Measurements from ENCODE around the gene DDX59.

Gene DDX59

GRCh38 chr1:200706111-200706814 lies 36.6 kb upstream of the DDX59 start:
- no peak overlapping the region for H3K27ac ChIP-seq
- TF ChIP-seq ZFX (IDR thresholded peaks at IDR 0.05; ENCODE audit: borderline replicate concordance) (no peak), CTCF (IDR thresholded peaks at IDR 0.05) (no peak)

DNA sequence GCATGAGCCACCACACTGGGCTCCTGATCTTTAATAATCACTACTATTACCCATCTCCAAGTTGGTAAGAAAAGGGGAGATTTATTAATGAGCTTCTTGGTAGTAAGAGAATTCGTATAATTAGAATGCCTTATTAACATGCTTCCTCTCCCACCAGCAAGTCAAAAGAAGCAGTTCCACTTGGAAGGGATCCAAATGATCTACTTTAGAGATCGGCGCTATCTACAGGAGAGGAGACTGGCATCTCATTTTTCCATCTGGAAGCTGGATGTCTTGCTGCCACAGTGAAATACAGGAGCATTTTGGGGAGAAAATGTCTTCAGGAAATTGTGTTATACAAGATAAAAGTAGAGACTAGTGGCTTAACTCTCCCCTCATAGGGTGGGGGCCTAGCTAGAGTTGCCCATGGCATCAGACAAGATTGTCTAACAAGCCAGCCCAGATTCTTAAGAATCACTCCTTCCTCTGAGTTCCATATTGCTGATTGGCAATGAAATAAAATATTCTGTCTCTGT lies 35.3 kb upstream of the DDX59 start:
- TF ChIP-seq CTCF (IDR thresholded peaks at IDR 0.05) (no peak), ZFX (IDR thresholded peaks at IDR 0.05; ENCODE audit: borderline replicate concordance) (no peak)
- no peak overlapping the region for H3K27ac ChIP-seq

DNA sequence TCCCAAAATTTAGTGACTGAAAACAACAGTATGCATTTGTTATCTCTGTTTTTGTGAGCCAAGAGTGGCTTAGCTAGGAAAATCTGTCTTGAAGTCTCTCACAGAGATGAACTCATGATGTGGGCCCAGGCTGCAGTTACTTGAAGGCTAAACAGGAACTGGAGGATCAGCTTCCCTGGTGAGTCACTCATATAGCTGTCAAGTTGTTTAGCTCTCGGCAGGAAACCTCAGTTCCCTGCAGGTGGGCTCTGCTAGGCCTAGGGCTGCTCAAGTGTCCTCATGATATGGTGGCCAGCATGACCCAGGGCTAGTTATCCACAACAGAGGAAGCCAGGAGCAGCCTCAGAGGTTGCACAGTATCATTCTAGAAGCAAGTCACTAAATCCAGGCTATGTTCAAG lies 30.2 kb upstream of the DDX59 start:
- H3K27ac ChIP-seq = no peak overlapping the region
- TF ChIP-seq ZFX (IDR thresholded peaks at IDR 0.05; ENCODE audit: borderline replicate concordance) = no peak
- no peak for TF ChIP-seq CTCF (IDR thresholded peaks at IDR 0.05)

- H3K27ac ChIP-seq = no peak overlapping the region
- no peak for TF ChIP-seq CTCF (IDR thresholded peaks at IDR 0.05)
- TF ChIP-seq ZFX (IDR thresholded peaks at IDR 0.05; ENCODE audit: borderline replicate concordance) = no peak
Measured at GRCh38 chr1:200694738-200695137, 25.0 kb upstream of the DDX59 start.

DNA sequence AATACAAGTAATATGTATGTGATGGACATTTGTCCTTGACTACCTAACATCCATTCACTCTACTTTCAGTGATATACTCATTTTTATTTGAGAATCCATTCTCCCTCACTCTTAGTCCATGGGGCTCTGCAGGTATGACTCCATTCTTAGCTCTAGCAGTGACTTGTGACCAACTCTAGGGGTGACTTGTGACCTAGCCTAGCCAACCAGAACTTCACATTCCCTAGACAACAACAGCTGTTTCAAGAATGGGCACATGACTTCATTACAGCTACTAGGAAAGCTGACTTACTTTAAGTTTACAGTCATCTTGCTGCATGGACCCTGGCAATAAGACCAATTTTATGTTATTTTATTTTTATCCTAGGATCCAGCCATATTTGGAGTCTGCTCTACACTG lies 23.6 kb upstream of the DDX59 start:
- TF ChIP-seq ZFX (IDR thresholded peaks at IDR 0.05; ENCODE audit: borderline replicate concordance) = no peak
- TF ChIP-seq CTCF (IDR thresholded peaks at IDR 0.05) = no peak
- no peak overlapping the region for H3K27ac ChIP-seq

GRCh38 chr1:200692316-200692715 lies 22.6 kb upstream of the DDX59 start:
- no peak overlapping the region for H3K27ac ChIP-seq
- TF ChIP-seq CTCF (IDR thresholded peaks at IDR 0.05) (no peak), ZFX (IDR thresholded peaks at IDR 0.05; ENCODE audit: borderline replicate concordance) (no peak)

- no peak for TF ChIP-seq ZFX (IDR thresholded peaks at IDR 0.05; ENCODE audit: borderline replicate concordance)
- no peak for TF ChIP-seq CTCF (IDR thresholded peaks at IDR 0.05)
- no peak overlapping the region for H3K27ac ChIP-seq
Measured at GRCh38 chr1:200686620-200687019, 16.9 kb upstream of the DDX59 start.
